ENCODE results near the gene ENOX1. TPM values are rescaled to one million over a fixed set of nuclear protein-coding genes. Genes with fewer than 3 reads are reported as not detected.

The ENOX1 gene
- polyA plus RNA-seq, 1 donor (not counting 4 experiments of a cell fraction or from before 2014, with no cell fraction given): 1.1 TPM

GRCh38 chr13:43569658-43570057, 217.1 kb downstream of the ENOX1 start:
- no peak for DNase-seq (ENCODE audit: low read depth, low spot score)
- H3K9me3 ChIP-seq (ENCODE audit: control insufficient read depth, low read depth, low read length): no peaks in the 10 kb centered on the region
- H3K79me2 ChIP-seq (ENCODE audit: control insufficient read depth, insufficient read depth, low read length): no peaks in the 10 kb centered on the region
- TF ChIP-seq EZH2 (IDR thresholded peaks at IDR 0.05; ENCODE audit: low read length) (no peak), CTCF (optimal IDR thresholded peaks at IDR 0.05 in 1 of 3, IDR thresholded peaks at IDR 0.05 in 1 of 3, conservative IDR thresholded peaks at IDR 0.05 in 1 of 3; ENCODE audit: extremely low read depth in 1 of 3, insufficient read depth in 2 of 3, low read length in 3 of 3) (no peak)
- no peaks in the 10 kb centered on the region for H3K9me1 ChIP-seq (ENCODE audit: control insufficient read depth, extremely low read depth, insufficient read depth, low read length)
- H3K27ac ChIP-seq (ENCODE audit: control insufficient read depth, insufficient read depth, low read length): no peak overlapping the region
- H3K4me2 ChIP-seq (ENCODE audit: control insufficient read depth, extremely low read depth, insufficient read depth, low read depth, low read length): no peak overlapping the region
- H3K27me3 ChIP-seq (ENCODE audit: control insufficient read depth, extremely low read depth, insufficient read depth, low read length): no peaks in the 10 kb centered on the region
- H3K4me1 ChIP-seq (ENCODE audit: control insufficient read depth, extremely low read depth, insufficient read depth, low read length): peaks cover 18% of the 10 kb centered on the region
- no peak overlapping the region for H3K4me3 ChIP-seq (ENCODE audit: control insufficient read depth in 2 of 3, extremely low read depth in 1 of 3, insufficient read depth in 2 of 3, low read depth in 1 of 3, low read length in 3 of 3)
- H2AFZ ChIP-seq (ENCODE audit: control insufficient read depth, low read length): no peak overlapping the region
- H3K36me3 ChIP-seq (ENCODE audit: control insufficient read depth in 2 of 2, extremely low read depth in 1 of 2, insufficient read depth in 2 of 2, low read length in 2 of 2): no peaks in the 10 kb centered on the region
- H4K20me1 ChIP-seq (ENCODE audit: control insufficient read depth, extremely low read depth, insufficient read depth, low read length): no peaks in the 10 kb centered on the region
- no peak for FAIRE-seq
- dilution Hi-C loops (cut with MboI; ENCODE audit: extremely low pct_ligation_motif_present, low sequenced_read_pairs): no loop called here
- H3K9ac ChIP-seq (ENCODE audit: control insufficient read depth, extremely low read depth, insufficient read depth, low read length): no peak overlapping the region

GRCh38 chr13:43567608-43568007, 219.2 kb downstream of the ENOX1 start:
- H3K9ac ChIP-seq (ENCODE audit: control insufficient read depth, extremely low read depth, insufficient read depth, low read length): no peak overlapping the region
- DNase-seq (ENCODE audit: low read depth, low spot score) (no peak), FAIRE-seq (no peak)
- dilution Hi-C loops (cut with MboI; ENCODE audit: extremely low pct_ligation_motif_present, low sequenced_read_pairs): no loop called here
- H3K4me1 ChIP-seq (ENCODE audit: control insufficient read depth, extremely low read depth, insufficient read depth, low read length): peaks cover 6% of the 10 kb centered on the region
- no peaks in the 10 kb centered on the region for H4K20me1 ChIP-seq (ENCODE audit: control insufficient read depth, extremely low read depth, insufficient read depth, low read length)
- H3K27me3 ChIP-seq (ENCODE audit: control insufficient read depth, extremely low read depth, insufficient read depth, low read length): no peaks in the 10 kb centered on the region
- H3K4me2 ChIP-seq (ENCODE audit: control insufficient read depth, extremely low read depth, insufficient read depth, low read depth, low read length): no peak overlapping the region
- no peak for TF ChIP-seq CTCF (optimal IDR thresholded peaks at IDR 0.05 in 1 of 3, IDR thresholded peaks at IDR 0.05 in 1 of 3, conservative IDR thresholded peaks at IDR 0.05 in 1 of 3; ENCODE audit: extremely low read depth in 1 of 3, insufficient read depth in 2 of 3, low read length in 3 of 3)
- TF ChIP-seq EZH2 (IDR thresholded peaks at IDR 0.05; ENCODE audit: low read length): no peak
- no peak overlapping the region for H3K4me3 ChIP-seq (ENCODE audit: control insufficient read depth in 2 of 3, extremely low read depth in 1 of 3, insufficient read depth in 2 of 3, low read depth in 1 of 3, low read length in 3 of 3)
- H3K36me3 ChIP-seq (ENCODE audit: control insufficient read depth in 2 of 2, extremely low read depth in 1 of 2, insufficient read depth in 2 of 2, low read length in 2 of 2): no peaks in the 10 kb centered on the region
- H3K79me2 ChIP-seq (ENCODE audit: control insufficient read depth, insufficient read depth, low read length): no peaks in the 10 kb centered on the region
- no peaks in the 10 kb centered on the region for H3K9me3 ChIP-seq (ENCODE audit: control insufficient read depth, low read depth, low read length)
- no peak overlapping the region for H3K27ac ChIP-seq (ENCODE audit: control insufficient read depth, insufficient read depth, low read length)
- no peak overlapping the region for H2AFZ ChIP-seq (ENCODE audit: control insufficient read depth, low read length)
- H3K9me1 ChIP-seq (ENCODE audit: control insufficient read depth, extremely low read depth, insufficient read depth, low read length): no peaks in the 10 kb centered on the region

Data from keratinocyte (primary cell).